Adipocyte (in vitro differentiated cells): ENCODE results near the gene CRHR1.

ENCODE experiments used
- DNase-seq: peaks from one replicate; pipeline ENCODE4 v3.0.0-alpha.2; 2015; ENCODE audit warnings: low read depth
- H3K27me3 ChIP-seq: replicated peaks from 2 replicates; pipeline ENCODE4 v1.7.0; 2013; ENCODE audit warnings: mild to moderate bottlenecking, low read length, moderate library complexity; ENCODE audit not compliant: control insufficient read depth, insufficient read depth
- H3K36me3 ChIP-seq: 2 replicates; pipeline ENCODE4 v1.7.0; 2013; ENCODE audit warnings: low read length, mild to moderate bottlenecking, moderate library complexity; ENCODE audit not compliant: control insufficient read depth, insufficient read depth, severe bottlenecking
- H3K4me1 ChIP-seq: 2 replicates; pipeline ENCODE4 v1.7.0; 2013; ENCODE audit warnings: mild to moderate bottlenecking, low read length, moderate library complexity; ENCODE audit not compliant: control insufficient read depth, insufficient read depth
- H3K4me3 ChIP-seq: 2 replicates; pipeline ENCODE4 v1.7.0; 2013; ENCODE audit warnings: mild to moderate bottlenecking, low read length, moderate library complexity
- H3K9ac ChIP-seq: 2 replicates; pipeline ENCODE4 v1.7.0; 2013; ENCODE audit warnings: mild to moderate bottlenecking, low read length, moderate library complexity
- H3K9me3 ChIP-seq: 2 replicates; pipeline ENCODE4 v1.7.0; 2013; ENCODE audit warnings: mild to moderate bottlenecking, low read length, moderate library complexity; ENCODE audit not compliant: control insufficient read depth

The CRHR1 gene

GRCh38 chr17:45847747-45848146, 63.6 kb downstream of the CRHR1 start:
- Histone ChIP-seq H3K4me1 (no peaks in the 10 kb centered on the region), H3K9me3 (no peaks in the 10 kb centered on the region), H3K9ac (no peak overlapping the region), H3K27me3 (peaks cover 51% of the 10 kb centered on the region), H3K4me3 (no peak overlapping the region), H3K36me3 (no peaks in the 10 kb centered on the region)
- DNase-seq, result no peak

- Histone ChIP-seq H3K36me3 (no peaks in the 10 kb centered on the region), H3K4me3 (no peak overlapping the region), H3K4me1 (no peaks in the 10 kb centered on the region), H3K9ac (no peak overlapping the region), H3K27me3 (peaks cover 52% of the 10 kb centered on the region), H3K9me3 (no peaks in the 10 kb centered on the region)
- no peak for DNase-seq
Measured at GRCh38 chr17:45848405-45848804, 64.3 kb downstream of the CRHR1 start.

- Histone ChIP-seq H3K4me3 (no peak overlapping the region), H3K9ac (no peak overlapping the region), H3K27me3 (peaks cover 52% of the 10 kb centered on the region), H3K9me3 (no peaks in the 10 kb centered on the region), H3K4me1 (no peaks in the 10 kb centered on the region), H3K36me3 (no peaks in the 10 kb centered on the region)
- no peak for DNase-seq
Measured at GRCh38 chr17:45848868-45849535, 64.9 kb downstream of the CRHR1 start.

GRCh38 chr17:45849536-45849990, 65.4 kb downstream of the CRHR1 start:
- DNase-seq, result no peak
- Histone ChIP-seq H3K36me3 (no peaks in the 10 kb centered on the region), H3K4me1 (no peaks in the 10 kb centered on the region), H3K9ac (no peak overlapping the region), H3K9me3 (no peaks in the 10 kb centered on the region), H3K27me3 (peaks cover 52% of the 10 kb centered on the region), H3K4me3 (no peak overlapping the region)

- no peak for DNase-seq
- H3K9ac ChIP-seq, result no peak overlapping the region
- peaks cover 52% of the 10 kb centered on the region for H3K27me3 ChIP-seq
- H3K36me3 ChIP-seq, result no peaks in the 10 kb centered on the region
- H3K4me3 ChIP-seq, result no peak overlapping the region
- H3K9me3 ChIP-seq, result no peaks in the 10 kb centered on the region
- no peaks in the 10 kb centered on the region for H3K4me1 ChIP-seq
Measured at GRCh38 chr17:45850011-45850410, 65.9 kb downstream of the CRHR1 start.

GRCh38 chr17:45850468-45850867, 66.3 kb downstream of the CRHR1 start:
- no peaks in the 10 kb centered on the region for H3K4me1 ChIP-seq
- no peak overlapping the region for H3K4me3 ChIP-seq
- no peaks in the 10 kb centered on the region for H3K9me3 ChIP-seq
- H3K27me3 ChIP-seq, result peaks cover 47% of the 10 kb centered on the region
- no peak for DNase-seq
- H3K9ac ChIP-seq, result no peak overlapping the region
- no peaks in the 10 kb centered on the region for H3K36me3 ChIP-seq

GRCh38 chr17:45851022-45851421, 66.9 kb downstream of the CRHR1 start:
- H3K9me3 ChIP-seq, result no peaks in the 10 kb centered on the region
- H3K9ac ChIP-seq, result no peak overlapping the region
- peaks cover 42% of the 10 kb centered on the region for H3K27me3 ChIP-seq
- DNase-seq, result no peak
- no peaks in the 10 kb centered on the region for H3K36me3 ChIP-seq
- no peaks in the 10 kb centered on the region for H3K4me1 ChIP-seq
- H3K4me3 ChIP-seq, result no peak overlapping the region

- H3K27me3 ChIP-seq, result peaks cover 39% of the 10 kb centered on the region
- no peaks in the 10 kb centered on the region for H3K36me3 ChIP-seq
- no peak overlapping the region for H3K9ac ChIP-seq
- no peaks in the 10 kb centered on the region for H3K4me1 ChIP-seq
- H3K9me3 ChIP-seq, result no peaks in the 10 kb centered on the region
- H3K4me3 ChIP-seq, result no peak overlapping the region
- DNase-seq, result no peak
Measured at GRCh38 chr17:45851464-45851863, 67.3 kb downstream of the CRHR1 start.

GRCh38 chr17:45851873-45852272, 67.8 kb downstream of the CRHR1 start:
- Histone ChIP-seq H3K4me3 (no peak overlapping the region), H3K27me3 (peaks cover 39% of the 10 kb centered on the region), H3K9ac (no peak overlapping the region), H3K36me3 (no peaks in the 10 kb centered on the region), H3K9me3 (no peaks in the 10 kb centered on the region), H3K4me1 (no peaks in the 10 kb centered on the region)
- DNase-seq, result no peak

GRCh38 chr17:45852535-45853297, 68.6 kb downstream of the CRHR1 start:
- Histone ChIP-seq H3K27me3 (peaks cover 39% of the 10 kb centered on the region), H3K4me3 (no peak overlapping the region), H3K36me3 (no peaks in the 10 kb centered on the region), H3K4me1 (no peaks in the 10 kb centered on the region), H3K9ac (no peak overlapping the region), H3K9me3 (no peaks in the 10 kb centered on the region)
- DNase-seq, result peak; percentile 80

- Histone ChIP-seq H3K36me3 (no peaks in the 10 kb centered on the region), H3K9ac (no peak overlapping the region), H3K9me3 (no peaks in the 10 kb centered on the region), H3K27me3 (peaks cover 33% of the 10 kb centered on the region), H3K4me3 (no peak overlapping the region), H3K4me1 (peaks cover 5% of the 10 kb centered on the region)
- no peak for DNase-seq
Measured at GRCh38 chr17:45854209-45854608, 70.1 kb downstream of the CRHR1 start.
